IPS-15b (cell line): ENCODE data around the gene TINCR.
"Not testable (repeated sequence)": the region's sequence is repeated elsewhere in the genome, so short reads cannot be mapped to it uniquely, and the experiment has no call there.

ENCODE experiments used
- H3K27me3 ChIP-seq: one replicate; pipeline ENCODE4 v1.6.1; 2013; ENCODE audit warnings: low read length; ENCODE audit not compliant: control insufficient read depth, insufficient read depth
- H3K36me3 ChIP-seq: one replicate; pipeline ENCODE4 v1.6.1; 2013; ENCODE audit warnings: low read length; ENCODE audit not compliant: control insufficient read depth, insufficient read depth
- H3K4me1 ChIP-seq: one replicate; pipeline ENCODE4 v1.6.1; 2013; ENCODE audit warnings: mild to moderate bottlenecking, low read length; ENCODE audit not compliant: control insufficient read depth, insufficient read depth
- H3K4me3 ChIP-seq: one replicate; pipeline ENCODE4 v1.5.1; 2013; ENCODE audit warnings: low read depth, low read length
- H3K9ac ChIP-seq: one replicate; pipeline ENCODE4 v1.6.1; 2013; ENCODE audit warnings: low read depth, mild to moderate bottlenecking, low read length
- H3K9me3 ChIP-seq: one replicate; pipeline ENCODE4 v1.6.1; 2013; ENCODE audit warnings: mild to moderate bottlenecking, low read length; ENCODE audit not compliant: control insufficient read depth, insufficient read depth

TINCR gene

GRCh38 chr19:5545984-5546383, 21.8 kb downstream of the TINCR start:
- H3K9me3 ChIP-seq: no peaks in the 10 kb centered on the region
- H3K4me1 ChIP-seq: no peaks in the 10 kb centered on the region
- H3K27me3 ChIP-seq: no peaks in the 10 kb centered on the region
- no peak overlapping the region for H3K4me3 ChIP-seq
- H3K36me3 ChIP-seq: no peaks in the 10 kb centered on the region
- H3K9ac ChIP-seq: no peak overlapping the region

- Histone ChIP-seq H3K4me3 (no peak overlapping the region), H3K9me3 (no peaks in the 10 kb centered on the region), H3K36me3 (no peaks in the 10 kb centered on the region), H3K9ac (no peak overlapping the region), H3K4me1 (no peaks in the 10 kb centered on the region), H3K27me3 (no peaks in the 10 kb centered on the region)
These were observed 22.7 kb downstream of the TINCR start for GRCh38 chr19:5545051-5545450.

- Histone ChIP-seq H3K4me1 (peaks cover 4% of the 10 kb centered on the region), H3K9me3 (no peaks in the 10 kb centered on the region), H3K27me3 (no peaks in the 10 kb centered on the region), H3K36me3 (no peaks in the 10 kb centered on the region), H3K9ac (no peak overlapping the region), H3K4me3 (no peak overlapping the region)
These were observed 25.1 kb downstream of the TINCR start for GRCh38 chr19:5542665-5543064.

- H3K36me3 ChIP-seq: no peaks in the 10 kb centered on the region
- no peak overlapping the region for H3K9ac ChIP-seq
- no peak overlapping the region for H3K4me3 ChIP-seq
- H3K9me3 ChIP-seq: no peaks in the 10 kb centered on the region
- H3K27me3 ChIP-seq: no peaks in the 10 kb centered on the region
- peaks cover 4% of the 10 kb centered on the region for H3K4me1 ChIP-seq
These were observed 26.3 kb downstream of the TINCR start for GRCh38 chr19:5541456-5541855.

- H3K4me1 ChIP-seq: peaks cover 4% of the 10 kb centered on the region
- no peak overlapping the region for H3K4me3 ChIP-seq
- no peaks in the 10 kb centered on the region for H3K36me3 ChIP-seq
- no peaks in the 10 kb centered on the region for H3K27me3 ChIP-seq
- H3K9ac ChIP-seq: no peak overlapping the region
- H3K9me3 ChIP-seq: no peaks in the 10 kb centered on the region
These were observed 27.5 kb downstream of the TINCR start for GRCh38 chr19:5540208-5540607.

- Histone ChIP-seq H3K4me1 (peaks cover 4% of the 10 kb centered on the region), H3K4me3 (no peak overlapping the region), H3K9me3 (no peaks in the 10 kb centered on the region), H3K36me3 (no peaks in the 10 kb centered on the region), H3K27me3 (no peaks in the 10 kb centered on the region), H3K9ac (no peak overlapping the region)
These were observed 29.9 kb downstream of the TINCR start for GRCh38 chr19:5537870-5538269.

GRCh38 chr19:5536982-5537579, 30.7 kb downstream of the TINCR start:
- H3K27me3 ChIP-seq, H3K9me3 ChIP-seq, H3K4me1 ChIP-seq, H3K9ac ChIP-seq, H3K36me3 ChIP-seq: not testable (repeated sequence)
- peak overlapping the region; percentile 39 for H3K4me3 ChIP-seq

- no peaks in the 10 kb centered on the region for H3K9me3 ChIP-seq
- H3K36me3 ChIP-seq: no peaks in the 10 kb centered on the region
- H3K27me3 ChIP-seq: no peaks in the 10 kb centered on the region
- H3K9ac ChIP-seq: peak overlapping the region; percentile 38
- peaks cover 4% of the 10 kb centered on the region for H3K4me1 ChIP-seq
- H3K4me3 ChIP-seq: peak overlapping the region; percentile 39
These were observed 31.3 kb downstream of the TINCR start for GRCh38 chr19:5536337-5536894.

- Histone ChIP-seq H3K27me3 (no peaks in the 10 kb centered on the region), H3K4me3 (no peak overlapping the region), H3K36me3 (no peaks in the 10 kb centered on the region), H3K9ac (no peak overlapping the region), H3K4me1 (peaks cover 4% of the 10 kb centered on the region), H3K9me3 (no peaks in the 10 kb centered on the region)
These were observed 32.8 kb downstream of the TINCR start for GRCh38 chr19:5534787-5535586.

- no peaks in the 10 kb centered on the region for H3K36me3 ChIP-seq
- H3K4me3 ChIP-seq: no peak overlapping the region
- H3K9me3 ChIP-seq: no peaks in the 10 kb centered on the region
- H3K9ac ChIP-seq: no peak overlapping the region
- no peaks in the 10 kb centered on the region for H3K4me1 ChIP-seq
- H3K27me3 ChIP-seq: no peaks in the 10 kb centered on the region
These were observed 34.5 kb downstream of the TINCR start for GRCh38 chr19:5533257-5533656.

- Histone ChIP-seq H3K4me3 (no peak overlapping the region), H3K4me1 (no peaks in the 10 kb centered on the region), H3K36me3 (no peaks in the 10 kb centered on the region), H3K9ac (no peak overlapping the region), H3K9me3 (no peaks in the 10 kb centered on the region), H3K27me3 (no peaks in the 10 kb centered on the region)
These were observed 37.1 kb downstream of the TINCR start for GRCh38 chr19:5530701-5531100.

- no peaks in the 10 kb centered on the region for H3K27me3 ChIP-seq
These were observed 41.1 kb downstream of the TINCR start for GRCh38 chr19:5526691-5527090.

More at GRCh38 chr19:5526691-5527090, 41.1 kb downstream of the TINCR start:
- Histone ChIP-seq H3K4me1 (peaks cover 3% of the 10 kb centered on the region), H3K36me3 (no peaks in the 10 kb centered on the region), H3K4me3 (no peak overlapping the region), H3K9me3 (no peaks in the 10 kb centered on the region), H3K9ac (no peak overlapping the region)
